HFFc6 (cell line): ENCODE data around the gene METTL15. TPM values are rescaled to one million over a fixed set of nuclear protein-coding genes. Genes with fewer than 3 reads are reported as not detected.

Experiments
- DNase-seq: peaks from one replicate; pipeline ENCODE4 v3.0.0-alpha.2; 2018
- H3K27ac Mint-ChIP-seq: 2 replicates; pipeline ENCODE4 v1.8.0; 2020; ENCODE audit warnings: mild to moderate bottlenecking, mixed read lengths
- H3K27me3 Mint-ChIP-seq: 2 replicates; pipeline ENCODE4 v1.8.0; 2021; ENCODE audit warnings: mild to moderate bottlenecking, moderate library complexity, mixed read lengths; ENCODE audit not compliant: insufficient read depth
- H3K36me3 Mint-ChIP-seq: 2 replicates; pipeline ENCODE4 v1.8.0; 2021; ENCODE audit warnings: low read depth, mixed read lengths
- H3K4me1 Mint-ChIP-seq: 2 replicates; pipeline ENCODE4 v1.8.0; 2020; ENCODE audit warnings: low read depth, mixed read lengths
- H3K4me3 Mint-ChIP-seq: 2 replicates; pipeline ENCODE4 v1.8.0; 2020; ENCODE audit warnings: mild to moderate bottlenecking, moderate library complexity, mixed read lengths
- H3K9me3 Mint-ChIP-seq: 2 replicates; pipeline ENCODE4 v1.8.0; 2020; ENCODE audit warnings: mild to moderate bottlenecking, mixed read lengths
- total RNA-seq, 6 experiments: library from RNA; stranded (reverse); fragmentation: NEBNext Ultra II Directional; extraction: Animal tissue kit (Norgen Biotek cat#: 25700); gene quantifications; 2 replicates in 1 of 6; 3 replicates in 5 of 6; pipeline ENCODE4 v1.2.3, GENCODE V29; 2021
- TF ChIP-seq, protein P1 (sequence below): fragments of 200-600 bp; sonication (generic); IDR thresholded peaks from 2 replicates; pipeline ENCODE4 v1.5.0; 2021; ENCODE audit warnings: antibody characterized with exemption, mild to moderate bottlenecking

METTL15 gene
- total RNA-seq, 6 experiments from 2014 or later: 11.0 to 14.1 (median 12.4) TPM

DNA sequence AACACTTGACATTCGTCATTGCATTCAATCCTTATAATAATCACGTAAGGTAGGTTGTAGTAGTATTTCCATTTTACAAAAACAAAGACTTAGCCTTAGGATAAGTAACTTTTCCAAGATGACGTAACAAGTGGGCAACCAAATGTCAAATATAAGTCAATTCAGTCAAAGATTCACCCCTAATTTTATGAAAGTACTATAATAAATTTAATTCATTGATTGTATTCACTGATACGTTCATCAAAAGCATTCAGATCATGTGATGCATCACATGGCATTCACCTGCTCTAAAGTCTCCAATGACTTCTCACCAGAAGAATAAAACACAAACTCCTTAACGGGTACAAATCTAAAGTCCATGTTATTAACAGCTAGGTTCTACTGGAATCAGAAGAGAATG lies 2.3 kb upstream of the METTL15 start:
- TF ChIP-seq, protein P1, sequence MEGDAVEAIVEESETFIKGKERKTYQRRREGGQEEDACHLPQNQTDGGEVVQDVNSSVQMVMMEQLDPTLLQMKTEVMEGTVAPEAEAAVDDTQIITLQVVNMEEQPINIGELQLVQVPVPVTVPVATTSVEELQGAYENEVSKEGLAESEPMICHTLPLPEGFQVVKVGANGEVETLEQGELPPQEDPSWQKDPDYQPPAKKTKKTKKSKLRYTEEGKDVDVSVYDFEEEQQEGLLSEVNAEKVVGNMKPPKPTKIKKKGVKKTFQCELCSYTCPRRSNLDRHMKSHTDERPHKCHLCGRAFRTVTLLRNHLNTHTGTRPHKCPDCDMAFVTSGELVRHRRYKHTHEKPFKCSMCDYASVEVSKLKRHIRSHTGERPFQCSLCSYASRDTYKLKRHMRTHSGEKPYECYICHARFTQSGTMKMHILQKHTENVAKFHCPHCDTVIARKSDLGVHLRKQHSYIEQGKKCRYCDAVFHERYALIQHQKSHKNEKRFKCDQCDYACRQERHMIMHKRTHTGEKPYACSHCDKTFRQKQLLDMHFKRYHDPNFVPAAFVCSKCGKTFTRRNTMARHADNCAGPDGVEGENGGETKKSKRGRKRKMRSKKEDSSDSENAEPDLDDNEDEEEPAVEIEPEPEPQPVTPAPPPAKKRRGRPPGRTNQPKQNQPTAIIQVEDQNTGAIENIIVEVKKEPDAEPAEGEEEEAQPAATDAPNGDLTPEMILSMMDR: no peak
- no peak for DNase-seq
- Mint-ChIP-seq H3K9me3 (no peaks in the 10 kb centered on the region), H3K27me3 (peaks cover 10% of the 10 kb centered on the region), H3K36me3 (peaks cover 26% of the 10 kb centered on the region), H3K4me3 (peak overlapping the region; percentile 98), H3K4me1 (peaks cover 80% of the 10 kb centered on the region), H3K27ac (peak overlapping the region; percentile 99)

DNA sequence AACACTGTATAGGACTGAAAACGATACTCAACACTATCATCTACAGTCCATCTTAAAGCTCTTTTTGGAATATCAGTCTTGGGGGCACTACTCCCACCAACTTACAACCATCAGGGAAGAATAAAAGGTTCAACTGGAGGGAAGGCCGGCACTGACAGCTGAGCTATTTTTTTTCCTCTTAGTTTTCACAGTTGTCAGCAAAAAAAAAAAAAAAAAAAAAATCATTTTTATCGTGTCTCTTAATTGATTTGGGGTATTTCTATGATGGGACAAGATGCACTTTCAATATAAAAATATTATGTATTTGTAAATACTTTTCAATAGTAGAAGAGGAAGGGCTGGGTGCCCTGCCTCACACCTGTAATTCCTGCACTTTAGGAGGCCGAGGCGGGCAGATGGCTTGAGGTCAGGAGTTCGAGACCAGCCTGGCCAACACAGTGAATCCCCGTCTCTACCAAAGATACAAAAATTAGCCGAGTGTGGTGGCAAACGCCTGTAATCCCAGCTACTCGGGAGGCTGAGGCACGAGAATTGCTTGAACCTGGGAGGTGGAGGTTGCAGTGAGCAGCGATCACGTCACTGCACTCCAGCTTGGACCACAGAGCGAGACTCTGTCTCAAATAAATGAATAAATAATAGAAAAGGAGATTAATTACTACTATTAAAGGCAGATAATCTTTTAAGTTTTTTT lies 1.7 kb upstream of the METTL15 start:
- H3K4me3 Mint-ChIP-seq: peak overlapping the region; percentile 98
- TF ChIP-seq, protein P1: no peak

DNA sequence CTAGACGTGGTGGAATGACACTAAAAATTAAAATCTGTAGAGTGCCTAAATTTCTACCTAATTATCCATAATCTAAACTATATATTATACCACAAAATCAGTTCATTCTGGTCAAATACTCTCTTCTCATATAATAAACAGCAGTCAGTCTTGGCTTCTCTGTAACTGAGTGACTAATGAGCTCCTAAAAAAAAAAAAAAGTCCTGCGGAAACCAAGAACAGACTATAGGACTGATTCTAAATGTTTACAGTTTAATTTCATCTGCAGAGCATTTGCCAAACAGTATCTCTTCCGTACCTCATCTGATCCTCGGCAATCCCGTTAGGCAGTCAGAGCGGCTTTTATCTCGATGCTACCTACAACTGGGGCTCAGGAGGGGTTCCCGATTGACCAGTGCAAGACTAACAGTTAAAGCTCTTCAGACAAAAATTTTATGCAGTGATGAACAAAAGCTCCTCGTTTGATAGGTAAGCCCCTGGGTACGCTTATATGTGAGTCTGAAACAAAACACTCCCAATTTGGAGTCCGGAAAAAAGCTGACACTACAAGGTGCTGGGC lies 918 bp upstream of the METTL15 start:
- peak overlapping the region; percentile 99 for H3K27ac Mint-ChIP-seq
- peaks cover 34% of the 10 kb centered on the region for H3K36me3 Mint-ChIP-seq
- H3K9me3 Mint-ChIP-seq: no peaks in the 10 kb centered on the region
- H3K4me3 Mint-ChIP-seq: peak overlapping the region; percentile 98
- no peak for DNase-seq
- H3K4me1 Mint-ChIP-seq: peaks cover 81% of the 10 kb centered on the region
- peaks cover 10% of the 10 kb centered on the region for H3K27me3 Mint-ChIP-seq
- TF ChIP-seq, protein P1: no peak

More for the DNA sequence above, 1.7 kb upstream of the METTL15 start:
- Mint-ChIP-seq H3K4me1 (peaks cover 81% of the 10 kb centered on the region), H3K9me3 (no peaks in the 10 kb centered on the region), H3K27me3 (peaks cover 10% of the 10 kb centered on the region), H3K36me3 (peaks cover 29% of the 10 kb centered on the region), H3K27ac (peak overlapping the region; percentile 99)
- no peak for DNase-seq

DNA sequence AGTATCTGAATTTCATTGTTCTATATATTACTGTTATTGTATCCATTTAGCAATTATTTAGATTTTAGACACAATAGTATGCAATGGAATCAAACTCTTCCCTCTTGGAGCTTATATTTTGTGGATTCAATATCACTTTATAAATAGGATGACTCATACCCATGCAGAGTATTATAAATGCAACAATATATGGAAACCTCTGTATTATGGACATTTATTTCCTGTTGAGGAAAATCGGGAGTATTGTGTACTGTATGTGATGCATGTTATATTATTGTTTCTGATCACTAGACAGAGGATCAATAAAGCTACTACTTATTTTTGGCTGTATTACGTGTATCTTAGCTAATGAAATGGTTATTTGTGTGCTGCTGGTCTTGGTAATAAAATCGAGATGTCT lies 770 bp downstream of the METTL15 start:
- Mint-ChIP-seq H3K36me3 (peaks cover 33% of the 10 kb centered on the region; the same call in 1 of the 2 replicates), H3K27ac (peak overlapping the region; percentile 99)

DNA sequence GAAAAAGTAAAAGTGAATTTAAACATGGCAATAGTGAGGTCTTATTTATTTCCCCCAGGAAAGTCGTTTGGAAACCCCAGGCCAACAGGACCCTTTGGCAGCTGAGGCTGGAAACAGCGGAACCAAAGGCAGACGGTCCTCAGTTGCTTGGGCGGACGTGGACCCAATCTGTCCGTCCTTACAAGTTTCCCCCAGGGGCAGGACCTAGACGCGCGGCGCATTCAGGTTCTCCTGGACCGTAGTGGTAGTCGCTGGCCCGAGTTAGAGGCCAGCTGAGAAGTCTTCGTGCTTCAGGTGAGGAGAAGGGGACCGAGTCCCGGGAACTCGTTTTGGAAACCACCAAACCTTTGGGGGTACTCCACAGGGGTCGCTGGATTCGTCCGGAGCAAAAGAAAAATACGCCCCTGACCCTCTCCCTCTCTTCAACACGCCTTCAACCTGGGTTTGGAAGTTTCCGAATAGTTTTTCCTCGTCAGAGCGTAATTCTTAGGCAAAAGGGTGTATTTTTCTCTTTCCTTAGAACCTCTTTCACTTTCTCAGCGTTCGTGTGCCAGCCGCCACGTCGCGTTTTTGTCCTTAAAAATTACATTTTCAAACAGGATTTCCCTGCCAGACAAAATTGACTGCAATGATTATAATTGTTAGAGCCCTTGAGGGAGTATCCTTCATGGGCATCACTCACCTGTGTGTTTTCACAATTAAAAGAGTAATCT lies 2.1 kb downstream of the METTL15 start:
- peak overlapping the region; percentile 98 for H3K4me3 Mint-ChIP-seq
- peaks cover 65% of the 10 kb centered on the region for H3K4me1 Mint-ChIP-seq
- no peaks in the 10 kb centered on the region for H3K9me3 Mint-ChIP-seq
- peaks cover 37% of the 10 kb centered on the region; the same call in 1 of the 2 replicates for H3K36me3 Mint-ChIP-seq
- DNase-seq: peak; percentile 69
- TF ChIP-seq, protein P1: no peak
- H3K27me3 Mint-ChIP-seq: peaks cover 10% of the 10 kb centered on the region
- H3K27ac Mint-ChIP-seq: peak overlapping the region; percentile 99

More for the DNA sequence above, 770 bp downstream of the METTL15 start:
- no peak for DNase-seq
- TF ChIP-seq, protein P1: no peak
- Mint-ChIP-seq H3K27me3 (peaks cover 10% of the 10 kb centered on the region), H3K9me3 (no peaks in the 10 kb centered on the region), H3K4me3 (peak overlapping the region; percentile 98), H3K4me1 (peaks cover 74% of the 10 kb centered on the region)
